Heart left ventricle (tissue), 13 donors: Measurements from ENCODE around the gene YPEL2.

Experiments
- POLR2A ChIP-seq, 2 donors: fragments of 450-650 bp; IDR thresholded peaks; one replicate each; pipeline ENCODE4 v1.6.1; 2017; ENCODE audit warnings: antibody characterized with exemption in 2 of 2, mild to moderate bottlenecking in 2 of 2, moderate library complexity in 2 of 2
- TF ChIP-seq, protein P1 (sequence below), 12 donors: fragments of 200-600 bp; sonication (generic) in 4 of 12; IDR thresholded peaks; one replicate each; pipeline versions ENCODE4 v1.5.0 to v1.8.0; 2018 to 2022; ENCODE audit warnings: antibody characterized with exemption in 12 of 12, mild to moderate bottlenecking in 5 of 12
- donor health status: ischemic (EF 13 %, LVEDD 7.1; RV severe dilation, severe dysfunction).
- donor health status: DM: no; HTN: yes; CAD: no.
- donor health status: DM: no; HTN: no; CAD: no.
- donor health status: ischemic (EF 25% LVEDD 6.9; RV normal size, moderate dysfunction).
- donor health status: ischemic (EF 25% LVEDD 5.7; RV mildly dilated, moderate dysfunction).
- donor health status: ischemic (EF 35%, LVEDD 5.7; RV mildly dilated, moderate dysfunction).
- donor health status: nonischemic (EF 11% LVEDD 7.7; RV severe dilation, severe dysfunction).
- donor health status: DM: yes; HTN: yes; CAD: no.
- donor health status: PGD.
- donor health status: ischemic (EF 29% LVEDD 5.4; RV normal size, mild dysfunction).
- donor health status: nonischemic (EF 23%, LVEDD 6.1; RV moderate dilation, normal function).

GRCh38 chr17:59346341-59346740 is 14.9 kb downstream of the YPEL2 start:
- TF ChIP-seq, protein P1, sequence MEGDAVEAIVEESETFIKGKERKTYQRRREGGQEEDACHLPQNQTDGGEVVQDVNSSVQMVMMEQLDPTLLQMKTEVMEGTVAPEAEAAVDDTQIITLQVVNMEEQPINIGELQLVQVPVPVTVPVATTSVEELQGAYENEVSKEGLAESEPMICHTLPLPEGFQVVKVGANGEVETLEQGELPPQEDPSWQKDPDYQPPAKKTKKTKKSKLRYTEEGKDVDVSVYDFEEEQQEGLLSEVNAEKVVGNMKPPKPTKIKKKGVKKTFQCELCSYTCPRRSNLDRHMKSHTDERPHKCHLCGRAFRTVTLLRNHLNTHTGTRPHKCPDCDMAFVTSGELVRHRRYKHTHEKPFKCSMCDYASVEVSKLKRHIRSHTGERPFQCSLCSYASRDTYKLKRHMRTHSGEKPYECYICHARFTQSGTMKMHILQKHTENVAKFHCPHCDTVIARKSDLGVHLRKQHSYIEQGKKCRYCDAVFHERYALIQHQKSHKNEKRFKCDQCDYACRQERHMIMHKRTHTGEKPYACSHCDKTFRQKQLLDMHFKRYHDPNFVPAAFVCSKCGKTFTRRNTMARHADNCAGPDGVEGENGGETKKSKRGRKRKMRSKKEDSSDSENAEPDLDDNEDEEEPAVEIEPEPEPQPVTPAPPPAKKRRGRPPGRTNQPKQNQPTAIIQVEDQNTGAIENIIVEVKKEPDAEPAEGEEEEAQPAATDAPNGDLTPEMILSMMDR (IDR thresholded peaks at IDR 0.05), result no peak
- no peak for TF ChIP-seq POLR2A (IDR thresholded peaks at IDR 0.05)
